IMR-90 (cell line): ENCODE measurements around the gene BMP8B. TPM values are rescaled to one million over a fixed set of nuclear protein-coding genes. Genes with fewer than 3 reads are reported as not detected.

Experiments used
- ATAC-seq: fragments of 200-7000 bp; cut with Tn5 transposase; 2 replicates; pipeline ENCODE4 v1.9.1; 2020; ENCODE audit warnings: low read depth, mild to moderate bottlenecking, moderate library complexity
- BruUV-seq: library from RNA; stranded (reverse); fragments of 400-500 nt; replicated peaks from 2 replicates; lab custom pipeline; 2021; lab: Mats Ljungman, UMichigan
- CTCF ChIA-PET: fragments of 300-600 bp; formaldehyde crosslinking; extraction: SDS; loops from one replicate; lab custom pipeline; 2021; ENCODE audit warnings: antibody characterized with exemption; lab: Yijun Ruan, JAX
- POLR2A ChIA-PET: fragments of 300-600 bp; sonication (Branson Sonifier 250); formaldehyde crosslinking; loops from one replicate; lab custom pipeline; 2022; ENCODE audit warnings: antibody characterized with exemption; ENCODE audit not compliant: unreplicated experiment; lab: Charles Lee
- DNase-seq: peaks from one replicate; pipeline ENCODE4 v3.0.0; 2013
- H2AFZ ChIP-seq: replicated peaks from 2 replicates; pipeline ENCODE3; 2013; ENCODE audit warnings: low read length, mild to moderate bottlenecking; ENCODE audit not compliant: poor library complexity
- H2AK5ac ChIP-seq: 2 replicates; pipeline ENCODE4 v1.6.1; 2013; ENCODE audit warnings: low read depth, low read length, inconsistent platforms
- H2AK9ac ChIP-seq: replicated peaks from 2 replicates; pipeline ENCODE3; 2013; ENCODE audit warnings: mild to moderate bottlenecking, low read depth, low read length, moderate library complexity; ENCODE audit not compliant: poor library complexity
- H2BK120ac ChIP-seq: 2 replicates; pipeline ENCODE4 v1.6.1; 2013; ENCODE audit warnings: low read depth, low read length, inconsistent platforms
- H2BK15ac ChIP-seq: 3 replicates; pipeline ENCODE4 v1.6.1; 2013; ENCODE audit warnings: low read depth, low read length, inconsistent platforms
- H2BK20ac ChIP-seq: 2 replicates; pipeline ENCODE4 v1.6.1; 2013; ENCODE audit warnings: low read depth, mild to moderate bottlenecking, inconsistent platforms, low read length, moderate library complexity
- H2BK5ac ChIP-seq: 2 replicates; pipeline ENCODE4 v1.6.1; 2013; ENCODE audit warnings: mild to moderate bottlenecking, low read depth, low read length, inconsistent platforms; ENCODE audit not compliant: poor library complexity, severe bottlenecking
- H3K14ac ChIP-seq: replicated peaks from 2 replicates; pipeline ENCODE4 v1.6.1; 2013; ENCODE audit warnings: low read depth, low read length, inconsistent platforms
- H3K18ac ChIP-seq: 2 replicates; pipeline ENCODE4 v1.6.1; 2013; ENCODE audit warnings: low read depth, low read length, control low read depth
- H3K23ac ChIP-seq: 2 replicates; pipeline ENCODE4 v1.6.1; 2013; ENCODE audit warnings: low read depth, low read length, inconsistent platforms
- H3K27ac ChIP-seq: 2 replicates; pipeline ENCODE4 v1.5.1; 2013; ENCODE audit warnings: mild to moderate bottlenecking, control low read depth, low read length; ENCODE audit not compliant: insufficient read depth
- H3K27me3 ChIP-seq: 2 replicates; pipeline ENCODE4 v1.6.1; 2013; ENCODE audit warnings: low read length; ENCODE audit not compliant: control insufficient read depth, insufficient read depth
- H3K36me3 ChIP-seq: 2 replicates; pipeline ENCODE4 v1.6.1; 2013; ENCODE audit warnings: low read length, mixed read lengths; ENCODE audit not compliant: control insufficient read depth, insufficient read depth
- H3K4ac ChIP-seq: 2 replicates; pipeline ENCODE4 v1.6.1; 2013; ENCODE audit warnings: low read depth, low read length, inconsistent platforms
- H3K4me1 ChIP-seq: 2 replicates; pipeline ENCODE4 v1.6.1; 2013; ENCODE audit warnings: low read length, mixed read lengths; ENCODE audit not compliant: control insufficient read depth, insufficient read depth
- H3K4me2 ChIP-seq: 2 replicates; pipeline ENCODE4 v1.6.1; 2013; ENCODE audit warnings: low read depth, mild to moderate bottlenecking, control low read depth, low read length, moderate library complexity
- H3K4me3 ChIP-seq: 2 replicates; pipeline ENCODE4 v1.5.1; 2013; ENCODE audit warnings: low read depth, mild to moderate bottlenecking, control low read depth, low read length, moderate library complexity; ENCODE audit not compliant: insufficient read depth
- H3K56ac ChIP-seq: 2 replicates; pipeline ENCODE4 v1.6.1; 2013; ENCODE audit warnings: low read length, inconsistent platforms; ENCODE audit not compliant: insufficient read depth; ENCODE audit errors: extremely low read depth
- H3K79me1 ChIP-seq, 2 experiments: 2 replicates each; pipeline ENCODE4 v1.6.1; 2013; ENCODE audit warnings: low read length in 2 of 2, inconsistent platforms in 1 of 2, low read depth in 1 of 2
- H3K9ac ChIP-seq: 2 replicates; pipeline ENCODE4 v1.6.1; 2013; ENCODE audit warnings: low read depth, low read length, control low read depth
- H3K9me1 ChIP-seq: 2 replicates; pipeline ENCODE4 v1.6.1; 2013; ENCODE audit warnings: low read length, inconsistent platforms; ENCODE audit not compliant: insufficient read depth
- H3K9me3 ChIP-seq: 2 replicates; pipeline ENCODE4 v1.6.1; 2013; ENCODE audit warnings: low read length; ENCODE audit not compliant: control insufficient read depth, insufficient read depth
- H4K20me1 ChIP-seq: 2 replicates; pipeline ENCODE4 v1.6.1; 2013; ENCODE audit warnings: low read length, inconsistent platforms; ENCODE audit not compliant: insufficient read depth
- H4K5ac ChIP-seq: 2 replicates; pipeline ENCODE4 v1.6.1; 2013; ENCODE audit warnings: mild to moderate bottlenecking, low read depth, low read length, control low read depth
- H4K8ac ChIP-seq, 2 experiments: 2 replicates each; pipeline ENCODE4 v1.6.1; 2013; ENCODE audit warnings: low read depth in 2 of 2, low read length in 2 of 2, control low read depth in 1 of 2, inconsistent platforms in 1 of 2
- H4K91ac ChIP-seq: 2 replicates; pipeline ENCODE4 v1.6.1; 2013; ENCODE audit warnings: low read depth, low read length, inconsistent platforms; ENCODE audit not compliant: insufficient read depth
- MAZ ChIP-seq: IDR thresholded peaks from 2 replicates; pipeline ENCODE4 v1.6.1; 2012; ENCODE audit warnings: low read depth, mild to moderate bottlenecking, low read length, improper control_type of control experiment, moderate library complexity, borderline replicate concordance
- SMC3 ChIP-seq: fragments of 150-350 bp; IDR thresholded peaks from 2 replicates; pipeline ENCODE4 v1.6.1; 2016; ENCODE audit warnings: low read depth, mild to moderate bottlenecking, antibody characterized with exemption, low read length, moderate library complexity
- WGBS, 2 experiments: methylation state at CpG; one replicate each; pipeline versions ENCODE4 v1.1.5 to v1.1.7; 2013; ENCODE audit warnings: missing lambda C conversion rate in 2 of 2; ENCODE audit not compliant: insufficient read length in 1 of 2; ENCODE audit errors: extremely low coverage in 2 of 2; 5-methylcytosine and 5-hydroxymethylcytosine counted together
- dilution Hi-C: fragments of 300-500 bp; cut with HindIII; formaldehyde crosslinking; loops from one replicate; pipeline ENCODE4 v1.14.3; 2018; ENCODE audit warnings: low sequenced_read_pairs; ENCODE audit not compliant: unreplicated experiment
- in situ Hi-C: fragments of 300-500 bp; cut with MboI; formaldehyde crosslinking; loops from 3 replicates; pipeline ENCODE4 v1.14.3; 2019; ENCODE audit warnings: low sequenced_read_pairs, inconsistent platforms, mixed read lengths
- intact Hi-C: fragments of 100-400 bp; cut with micrococcal nuclease; formaldehyde crosslinking; loops from 2 replicates; pipeline ENCODE4 v1.10.0; 2022
- polyA plus RNA-seq, 3 experiments: library from polyadenylated mRNA; depleted of rRNA; stranded (reverse); fragments of >200 nt; gene quantifications; 2 replicates each; pipeline ENCODE4 v1.2.3, GENCODE V29; 2012; ENCODE audit warnings: low replicate concordance in 1 of 3
- total RNA-seq: library from RNA; depleted of rRNA; stranded (reverse); fragments of >200 nt; gene quantifications from 2 replicates; pipeline ENCODE4 v1.2.3, GENCODE V29; 2012

The BMP8B gene
- total and polyA plus RNA-seq, 2 of the 4 experiments (the other 2 are of a cell fraction) = not detected

DNA sequence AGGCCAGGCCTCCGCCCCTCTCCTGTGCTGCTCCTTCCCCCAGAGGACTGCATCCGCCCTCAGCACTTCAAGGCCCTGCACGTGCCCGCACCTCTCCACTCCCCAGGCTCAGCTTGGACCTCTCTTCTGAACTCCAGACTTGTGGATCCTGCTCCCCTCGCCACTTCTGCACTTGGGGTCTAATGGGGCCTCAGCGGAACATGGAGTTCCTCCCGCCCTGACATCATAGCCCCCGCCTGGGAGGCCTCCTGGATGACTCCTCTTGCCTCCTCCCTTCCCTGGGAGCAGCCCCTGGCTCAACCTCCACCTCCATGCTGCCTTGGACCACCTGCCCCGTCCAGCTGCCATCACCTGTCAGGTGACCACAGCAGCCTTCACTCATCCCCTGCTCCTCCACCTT is 27.6 kb downstream of the BMP8B start:
- ATAC-seq (no peak), DNase-seq (no peak)
- no peak overlapping the region for H3K27ac ChIP-seq
- no peak overlapping the region for H3K9ac ChIP-seq
- WGBS, 2 experiments = 75% methylated on average over 4 of the region's 9 CpGs; no CpG with 5 or more reads in 1 of the 2 experiments
- H3K23ac ChIP-seq = no peak overlapping the region
- no peaks in the 10 kb centered on the region for H3K4me1 ChIP-seq
- in situ Hi-C loops (no loop called here), dilution Hi-C loops (no loop called here), intact Hi-C loops (loop anchor here (5.0 kb wide), 1 partner anchor 239 kb away; no protein-coding TSS in a partner anchor)
- ChIA-PET POLR2A (no interaction called here), CTCF (no interaction called here)
- no peak overlapping the region for H3K4me3 ChIP-seq
- H2AK5ac ChIP-seq = no peak overlapping the region
- BruUV-seq = no TSS peak
- H3K79me1 ChIP-seq = no peaks in the 10 kb centered on the region
- H4K91ac ChIP-seq = no peak overlapping the region
- no peak overlapping the region for H2AFZ ChIP-seq
- no peak overlapping the region for H2BK15ac ChIP-seq
- TF ChIP-seq MAZ (no peak), SMC3 (no peak)
- H3K4ac ChIP-seq = no peak overlapping the region
- H2BK5ac ChIP-seq = no peak overlapping the region
- H3K18ac ChIP-seq = no peak overlapping the region
- no peak overlapping the region for H2AK9ac ChIP-seq
- H3K4me2 ChIP-seq = no peak overlapping the region
- H4K8ac ChIP-seq = no peak overlapping the region
- no peaks in the 10 kb centered on the region for H3K9me3 ChIP-seq
- no peak overlapping the region for H2BK120ac ChIP-seq
- 0 out of 2 replicates have a peak, but pooled peaks cover 8% of the 10 kb centered on the region for H3K9me1 ChIP-seq
- peaks cover 12% of the 10 kb centered on the region for H3K36me3 ChIP-seq
- no peak overlapping the region for H3K14ac ChIP-seq
- no peaks in the 10 kb centered on the region for H3K27me3 ChIP-seq
- no peaks in the 10 kb centered on the region for H4K20me1 ChIP-seq
- no peak overlapping the region for H3K56ac ChIP-seq
- no peak overlapping the region for H2BK20ac ChIP-seq
- H4K5ac ChIP-seq = no peak overlapping the region
